IMR-90 (cell line): Measurements from ENCODE around the gene TMEM117.

Experiments
- BHLHE40 ChIP-seq: fragments of 150-350 bp; IDR thresholded peaks from 2 replicates; pipeline ENCODE4 v1.6.1; 2016; ENCODE audit warnings: mild to moderate bottlenecking, low read depth, low read length
- POLR2A ChIP-seq: IDR thresholded peaks from 2 replicates; pipeline ENCODE4 v1.6.1; 2012; ENCODE audit warnings: mild to moderate bottlenecking, low read depth, low read length

- TF ChIP-seq BHLHE40 (no peak), POLR2A (no peak)
Measured at GRCh38 chr12:44331269-44331668, 495.4 kb downstream of the TMEM117 start.
